ENCODE measurements around the gene BTLA.
"Not testable (repeated sequence)": the region's sequence is repeated elsewhere in the genome, so short reads cannot be mapped to it uniquely, and the experiment has no call there.

BTLA gene, protein sequence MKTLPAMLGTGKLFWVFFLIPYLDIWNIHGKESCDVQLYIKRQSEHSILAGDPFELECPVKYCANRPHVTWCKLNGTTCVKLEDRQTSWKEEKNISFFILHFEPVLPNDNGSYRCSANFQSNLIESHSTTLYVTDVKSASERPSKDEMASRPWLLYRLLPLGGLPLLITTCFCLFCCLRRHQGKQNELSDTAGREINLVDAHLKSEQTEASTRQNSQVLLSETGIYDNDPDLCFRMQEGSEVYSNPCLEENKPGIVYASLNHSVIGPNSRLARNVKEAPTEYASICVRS

DNA sequence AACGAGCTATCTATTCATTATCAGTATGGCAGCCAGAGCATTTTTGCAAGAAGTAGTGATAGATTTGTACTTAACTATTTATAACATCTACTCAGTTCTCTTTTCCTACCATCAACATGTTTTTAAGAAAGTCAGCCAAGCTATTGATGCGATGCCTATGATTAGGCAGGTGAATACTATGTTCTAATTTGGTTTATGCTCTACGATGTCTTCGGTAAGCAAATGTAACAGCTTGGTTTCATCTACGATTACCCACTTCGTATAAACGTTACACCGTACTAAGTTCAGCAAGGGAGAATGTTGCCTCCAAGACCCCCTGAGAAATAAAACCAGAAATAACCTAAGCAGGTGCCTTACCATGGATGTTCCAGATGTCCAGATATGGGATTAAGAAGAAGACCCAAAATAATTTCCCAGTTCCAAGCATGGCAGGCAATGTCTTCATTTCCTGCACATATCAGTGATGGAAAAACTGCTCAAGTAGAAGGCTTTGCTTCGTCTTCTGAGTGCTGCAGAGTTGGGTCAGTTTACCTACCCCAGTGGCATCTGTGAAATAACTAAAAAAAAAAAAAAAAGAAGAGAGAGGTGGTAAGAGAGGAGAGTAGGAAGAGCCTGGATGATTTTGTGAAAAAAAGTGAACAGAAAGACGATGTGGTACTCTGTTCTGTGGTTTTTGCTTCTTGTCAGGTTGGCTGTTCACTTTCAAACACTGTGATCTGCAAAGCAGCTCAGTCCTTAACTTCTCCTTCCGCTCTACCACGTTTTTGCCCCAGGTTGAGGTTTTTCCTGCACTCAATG, at the start of gene BTLA:
BTLA (minus strand) TSS at position 559 of the 798 bp plus-strand sequence; CDS start at position 445, 114 bp downstream.
- DNase-seq, result no peak

DNA sequence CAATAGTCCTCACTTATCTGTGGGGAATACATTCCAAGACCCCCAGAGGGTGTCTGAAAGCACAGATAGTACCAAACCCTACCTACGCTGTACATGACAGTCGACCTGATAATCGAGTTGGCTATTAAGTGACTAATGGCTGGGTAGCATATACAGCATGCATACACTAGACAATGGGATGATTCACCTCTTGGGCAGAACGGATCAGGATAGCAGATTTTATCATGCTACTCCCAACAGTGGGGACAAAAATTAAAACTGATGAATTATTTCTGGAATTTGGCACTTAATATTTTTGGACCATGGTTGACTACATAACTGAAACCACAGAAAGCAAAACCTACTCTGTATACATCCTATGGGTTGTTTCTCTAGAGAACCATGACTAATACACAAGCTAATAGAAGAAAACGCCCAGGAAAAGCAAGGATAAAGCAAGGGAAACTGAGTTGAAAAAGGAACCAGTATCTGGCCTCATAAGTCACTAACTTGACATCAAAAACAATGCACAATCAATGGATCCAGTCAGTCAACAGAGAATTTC, 47.0 kb upstream of the BTLA start:
- no peak for DNase-seq

DNA sequence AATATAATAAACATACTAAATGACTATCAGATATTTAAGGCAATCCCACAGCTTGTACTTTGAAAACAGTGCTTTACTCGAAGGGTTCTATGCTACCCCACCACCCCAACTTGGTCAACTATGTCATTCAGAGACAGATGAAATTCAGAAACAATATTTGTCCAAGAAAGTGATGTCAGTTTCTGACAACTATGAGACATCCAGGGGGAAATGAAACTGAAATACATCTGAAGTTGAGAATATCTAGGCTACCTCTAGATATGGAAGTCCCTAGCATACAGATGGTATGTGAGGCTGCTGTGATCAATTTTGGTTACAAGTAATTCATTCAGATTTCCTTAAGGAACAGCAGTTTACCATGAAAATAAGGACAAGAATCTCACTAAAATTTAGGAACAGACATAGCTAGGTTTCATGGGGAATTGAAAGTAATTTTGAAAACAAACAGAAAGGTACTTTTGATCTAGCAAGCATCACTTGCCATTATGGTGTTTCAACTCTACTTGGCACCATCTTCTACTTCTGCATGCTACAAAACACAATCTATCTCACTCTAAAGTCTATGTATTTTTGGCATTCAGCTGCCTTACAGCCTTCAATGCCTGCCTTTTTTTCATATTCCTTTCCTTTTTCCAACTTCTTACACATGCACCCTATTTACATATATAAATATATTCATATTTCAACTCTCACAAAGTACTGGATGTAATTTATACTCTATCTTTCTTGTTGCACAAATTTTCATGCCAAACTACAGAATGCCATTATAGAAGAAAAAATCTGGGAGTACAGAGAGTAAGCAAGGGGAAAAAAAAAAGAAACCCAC, 40.8 kb upstream of the BTLA start:
- no peak for DNase-seq

DNA sequence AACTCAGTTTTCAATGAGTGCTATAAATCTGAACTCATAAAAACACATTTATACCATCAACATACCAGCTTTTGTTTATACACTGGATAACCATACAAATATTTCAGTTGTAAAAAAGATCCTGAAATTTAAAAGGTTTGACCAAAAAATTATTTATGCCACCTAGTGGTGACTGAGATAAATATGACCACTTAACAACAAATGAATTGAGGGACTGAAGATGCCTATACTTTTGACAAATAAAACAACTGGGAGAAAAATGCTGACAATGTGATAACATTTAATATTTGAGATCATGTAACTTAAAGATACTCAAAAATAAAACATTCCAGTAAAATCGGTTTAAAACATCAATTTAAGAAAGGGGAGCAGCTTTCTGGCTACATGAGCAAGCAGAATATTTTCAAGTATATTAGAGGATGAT, 32.1 kb upstream of the BTLA start:
- DNase-seq, result peak; percentile 17

DNA sequence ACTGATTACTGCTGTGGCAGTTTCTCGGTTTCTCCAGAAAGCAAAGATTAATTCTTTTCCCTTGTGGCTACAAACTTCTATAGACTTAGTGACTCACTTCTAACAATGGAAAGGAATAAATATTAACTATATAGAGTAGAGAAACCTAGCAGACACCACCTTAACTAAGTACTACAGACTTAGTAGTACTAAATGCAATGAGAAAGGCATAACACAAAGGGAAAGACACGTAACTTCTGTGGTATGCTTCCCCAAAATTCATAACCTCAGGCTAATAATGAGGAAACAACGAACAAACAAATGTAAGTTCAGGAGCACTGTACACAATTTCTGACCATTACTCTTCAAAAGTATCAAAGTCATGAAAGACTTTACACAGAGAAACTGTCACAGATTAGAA, 31.3 kb upstream of the BTLA start:
- DNase-seq, result no peak

DNA sequence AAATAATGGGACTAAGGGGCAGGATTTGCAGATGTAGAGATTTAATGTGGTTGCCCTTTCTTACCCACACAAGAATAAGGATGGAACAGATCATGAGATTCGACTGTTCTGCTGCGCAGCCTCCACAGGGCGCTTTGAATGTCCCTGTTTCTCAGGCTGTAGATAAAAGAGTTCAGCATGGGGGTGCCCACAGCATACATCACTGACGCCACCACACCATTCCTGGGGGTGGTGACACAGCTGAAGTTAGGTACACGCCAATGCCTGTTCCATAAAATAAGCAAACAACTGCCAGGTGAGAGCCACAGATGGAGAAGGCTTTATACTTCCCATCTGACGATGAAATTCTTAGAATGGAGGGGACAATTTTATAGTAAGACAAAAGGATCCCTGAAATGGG, 24.9 kb upstream of the BTLA start:
- DNase-seq, result not testable (repeated sequence)

DNA sequence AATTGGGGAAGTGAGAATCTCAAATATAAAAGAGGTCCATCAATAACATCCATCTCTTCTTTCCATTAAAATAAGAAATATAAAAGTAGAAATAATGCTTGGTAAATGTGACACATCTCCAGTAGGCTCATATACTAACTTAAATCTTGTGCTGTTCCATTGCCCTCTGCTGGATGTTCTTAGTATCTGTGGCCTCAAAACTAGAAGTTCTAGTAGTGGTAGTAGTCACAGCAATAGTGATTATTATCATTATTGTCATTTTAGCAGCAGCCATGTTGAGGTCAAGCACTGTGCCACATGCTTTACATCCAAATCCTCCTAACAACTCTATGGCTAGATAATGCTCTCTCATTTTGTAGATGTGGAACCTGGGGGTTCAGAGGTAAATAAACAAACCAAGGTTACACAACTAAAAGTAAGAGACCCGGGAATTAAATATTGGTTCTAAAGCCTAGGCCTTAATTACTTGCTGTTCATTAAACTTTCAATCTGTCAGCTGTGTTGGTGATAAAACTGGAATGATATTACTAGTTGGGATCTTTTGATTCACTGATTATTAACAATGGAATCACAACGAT, 20.2 kb upstream of the BTLA start:
- DNase-seq, result peak; percentile 44

DNA sequence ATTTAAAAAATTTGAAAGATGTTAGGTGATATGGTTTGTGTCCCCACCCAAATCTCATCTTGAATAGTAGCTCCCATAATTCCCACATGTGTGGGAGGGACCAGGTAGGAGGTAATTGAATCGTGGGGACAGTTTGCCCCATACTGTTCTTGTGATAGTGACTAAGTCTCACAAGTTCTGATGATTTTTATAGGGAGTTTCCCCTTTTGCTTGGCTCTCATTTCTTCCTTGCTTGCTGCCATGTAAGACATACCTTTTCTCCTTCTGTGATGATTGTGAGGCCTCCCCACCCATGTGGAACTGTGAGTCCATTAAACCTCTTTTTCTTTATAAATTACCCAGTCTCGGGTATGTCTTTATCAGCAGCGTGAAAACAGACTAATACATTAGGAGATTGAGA, 19.7 kb upstream of the BTLA start:
- DNase-seq, result not testable (repeated sequence)

DNA sequence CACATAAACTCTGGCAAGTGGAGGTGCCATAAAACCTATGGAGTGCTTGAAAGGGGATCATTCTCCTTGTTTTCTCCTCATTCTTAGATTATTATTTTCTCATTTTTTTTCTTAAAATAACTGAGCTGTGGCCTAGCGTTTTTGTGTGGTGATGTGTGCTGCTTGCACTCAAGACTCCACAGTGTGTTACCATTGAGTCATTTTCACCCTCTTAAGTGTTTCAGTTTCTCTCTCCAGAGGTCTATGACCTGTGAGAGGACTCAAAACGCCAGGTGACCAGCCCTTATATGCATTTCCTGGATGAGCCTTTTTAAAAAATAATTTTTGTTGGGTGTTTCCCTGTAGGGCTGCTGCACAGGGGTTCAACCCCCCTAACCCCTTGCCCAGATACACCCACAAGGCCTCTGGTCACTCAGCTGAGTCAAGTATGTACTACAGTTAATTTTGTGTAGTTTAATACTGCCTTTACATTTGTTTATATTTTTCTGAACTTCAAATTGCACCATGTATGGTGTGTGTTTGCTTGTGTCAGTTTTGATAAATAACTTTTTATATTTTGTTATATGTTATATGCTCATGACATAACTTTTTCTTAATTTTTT, 15.4 kb upstream of the BTLA start:
- no peak for DNase-seq

DNA sequence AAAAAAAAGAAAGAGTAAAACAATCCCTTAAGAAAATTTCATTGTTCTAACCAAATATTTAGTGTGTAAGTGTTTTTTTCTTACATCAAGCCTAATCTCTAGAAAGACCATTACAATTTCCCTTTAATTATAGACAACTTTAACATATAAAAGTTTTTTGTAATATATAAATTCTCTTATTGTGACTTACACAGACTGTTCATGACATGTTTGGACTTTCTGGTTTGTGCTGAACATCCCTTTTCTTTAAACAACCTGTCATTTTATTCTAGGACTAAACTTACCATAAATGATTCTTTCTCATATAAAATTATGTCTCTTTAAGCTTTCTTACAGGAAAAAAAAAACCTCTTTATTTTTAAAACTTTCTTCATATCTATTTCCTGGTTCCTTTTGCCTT, 13.0 kb upstream of the BTLA start:
- DNase-seq, result no peak

DNA sequence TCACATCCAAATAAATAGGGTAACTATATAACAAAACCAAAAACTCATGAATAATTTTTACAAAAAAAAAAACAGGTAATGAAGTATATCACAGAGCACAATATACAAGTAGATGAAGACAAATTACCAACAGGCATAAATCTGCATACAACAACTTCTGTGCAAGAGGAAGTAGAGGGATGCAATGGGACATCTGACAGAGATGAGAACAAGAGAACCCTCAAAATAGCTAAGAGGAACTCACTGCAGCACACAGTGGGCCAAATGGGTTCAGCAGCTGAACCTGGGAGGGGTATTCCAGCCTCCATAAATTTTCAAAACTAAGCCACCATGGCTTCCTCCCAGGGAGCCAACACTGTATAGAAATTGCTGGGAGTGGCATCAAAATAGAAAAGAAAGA, 9.6 kb upstream of the BTLA start:
- DNase-seq, result no peak

DNA sequence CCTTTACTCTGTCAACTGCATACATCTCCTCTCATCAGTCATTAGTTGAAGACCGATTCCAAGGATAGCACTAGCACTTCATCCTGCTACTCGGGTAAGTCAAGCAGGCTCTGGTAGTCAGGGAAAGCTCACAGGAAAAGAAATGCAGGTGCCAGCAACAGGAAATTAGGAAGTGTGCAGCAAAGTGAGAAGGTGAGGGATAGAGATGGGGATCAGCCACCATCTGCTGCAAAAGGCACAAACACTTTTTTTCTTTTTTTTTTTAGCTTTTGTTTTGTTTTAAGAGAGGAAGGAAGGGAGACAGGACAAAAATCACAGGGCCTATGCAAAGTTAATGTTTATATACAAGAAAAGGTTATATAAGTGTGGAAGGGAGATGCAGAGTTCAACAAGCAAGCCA, 9.0 kb upstream of the BTLA start:
- DNase-seq, result no peak

DNA sequence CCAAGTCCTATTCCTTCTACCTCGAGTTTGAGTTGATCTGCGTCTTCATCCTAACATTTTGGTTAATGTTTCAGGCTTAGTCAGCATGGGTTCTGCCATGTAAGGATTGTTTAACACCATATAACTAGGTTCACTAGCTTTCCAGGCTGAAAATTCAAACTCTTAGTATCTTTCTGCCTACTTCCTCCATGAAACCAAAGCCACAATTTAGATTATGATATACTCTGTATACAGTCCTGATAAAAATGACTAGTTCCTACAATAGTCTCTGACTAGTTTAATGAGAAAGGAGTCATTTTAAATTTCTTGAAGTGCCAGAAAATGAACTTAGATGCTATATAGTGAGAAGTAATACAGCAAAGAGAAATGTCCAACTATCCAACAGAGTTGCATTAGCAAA, 6.6 kb upstream of the BTLA start:
- no peak for DNase-seq

DNA sequence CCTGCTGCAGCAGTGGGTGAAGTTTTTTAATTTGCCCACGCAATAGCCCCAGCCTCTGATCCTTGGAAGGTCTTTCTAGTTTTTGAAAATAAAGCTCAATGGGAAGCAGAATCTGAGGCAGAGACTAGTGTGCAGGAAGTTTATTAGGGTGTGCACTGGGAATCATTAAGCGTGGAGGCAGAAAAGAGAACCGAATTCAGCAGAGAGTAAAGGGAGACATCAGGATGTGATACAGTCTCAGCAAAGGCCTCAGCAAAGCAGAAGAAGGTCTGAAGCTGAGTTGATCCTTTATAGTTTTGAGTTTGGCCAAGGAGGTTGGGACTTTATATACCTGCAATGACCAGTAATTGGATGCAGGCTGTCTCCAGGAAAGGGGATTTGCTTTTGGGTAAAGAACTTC, 4.9 kb upstream of the BTLA start:
- no peak for DNase-seq

DNA sequence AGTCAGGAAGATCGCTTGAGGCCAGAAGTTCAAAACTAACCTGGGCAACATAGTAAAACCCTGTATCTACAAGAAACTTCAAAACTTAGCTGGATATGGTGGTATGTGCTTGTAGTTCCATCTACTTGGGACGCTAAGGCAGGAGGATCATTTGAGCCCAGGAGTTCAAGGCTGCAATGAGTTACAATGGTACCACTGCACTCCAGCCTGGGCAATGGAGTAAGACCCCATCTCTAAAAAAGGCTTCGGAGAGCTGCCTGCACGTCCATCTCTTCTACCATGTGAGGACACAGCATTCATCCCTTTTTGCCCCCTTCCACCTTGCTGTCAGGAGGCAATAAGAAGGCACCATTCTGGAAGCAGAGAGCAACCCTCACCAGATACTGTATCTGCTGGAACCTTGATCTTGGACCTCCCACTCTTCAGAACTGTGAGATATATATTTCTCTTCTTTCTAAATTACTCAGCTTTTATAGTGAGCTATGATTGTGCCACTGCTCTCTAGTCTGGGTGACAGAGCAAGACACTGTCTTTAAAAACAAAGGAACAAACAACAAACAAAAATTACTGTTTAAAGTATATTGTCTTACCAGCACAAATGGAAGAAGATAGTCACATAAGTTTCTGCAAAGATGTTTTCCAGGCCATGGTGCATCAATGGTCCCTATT, 4.2 kb upstream of the BTLA start:
- DNase-seq, result no peak

DNA sequence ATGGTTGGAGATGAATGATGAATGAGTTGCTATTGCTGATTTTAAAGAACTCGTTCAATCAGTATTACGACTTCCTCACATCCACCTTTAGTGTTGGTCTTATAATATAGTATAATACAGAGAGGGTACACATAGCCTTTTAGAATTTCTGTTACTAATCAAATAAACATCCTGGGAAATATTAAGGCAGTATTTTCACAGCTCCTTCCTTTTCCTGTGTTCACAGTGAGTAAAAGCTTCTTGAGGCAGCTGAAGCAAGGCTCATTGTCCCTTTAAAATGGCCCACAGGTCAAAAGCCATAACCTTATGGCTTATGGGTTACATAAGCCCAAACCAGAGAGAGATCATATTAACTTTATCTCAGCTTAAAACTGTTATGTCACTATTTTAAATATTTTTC, 1.3 kb upstream of the BTLA start:
- no peak for DNase-seq

DNA sequence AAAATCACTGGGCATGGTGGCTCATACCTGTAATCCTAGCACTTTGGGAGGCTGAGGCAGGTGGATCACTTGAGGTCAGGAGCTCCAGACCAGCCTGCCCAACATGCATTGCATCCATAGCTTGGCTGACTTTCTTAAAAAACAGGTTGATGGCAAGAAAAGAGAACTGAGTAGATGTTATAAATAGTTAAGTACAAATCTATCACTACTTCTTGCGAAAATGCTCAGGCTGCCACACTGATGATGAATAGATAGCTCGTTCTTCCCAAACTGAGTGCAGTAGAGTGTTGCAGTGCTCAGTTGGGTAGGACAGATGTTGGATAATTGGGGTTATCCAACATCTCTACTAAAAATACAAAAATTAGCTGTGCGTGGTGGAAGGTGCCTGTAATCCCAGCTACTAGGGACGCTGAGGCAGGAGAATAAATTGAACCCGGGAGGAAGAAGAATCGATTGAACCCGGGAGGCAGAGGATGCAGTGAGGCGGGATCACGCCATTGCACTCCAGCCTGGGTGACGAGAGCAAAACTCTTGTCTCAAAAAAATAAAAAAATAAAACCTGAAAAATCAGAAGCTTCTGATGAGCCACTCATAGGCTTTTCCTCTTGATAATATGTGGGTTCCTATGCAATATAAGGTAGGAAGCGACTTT, 1.2 kb downstream of the BTLA start:
- DNase-seq, result no peak

DNA sequence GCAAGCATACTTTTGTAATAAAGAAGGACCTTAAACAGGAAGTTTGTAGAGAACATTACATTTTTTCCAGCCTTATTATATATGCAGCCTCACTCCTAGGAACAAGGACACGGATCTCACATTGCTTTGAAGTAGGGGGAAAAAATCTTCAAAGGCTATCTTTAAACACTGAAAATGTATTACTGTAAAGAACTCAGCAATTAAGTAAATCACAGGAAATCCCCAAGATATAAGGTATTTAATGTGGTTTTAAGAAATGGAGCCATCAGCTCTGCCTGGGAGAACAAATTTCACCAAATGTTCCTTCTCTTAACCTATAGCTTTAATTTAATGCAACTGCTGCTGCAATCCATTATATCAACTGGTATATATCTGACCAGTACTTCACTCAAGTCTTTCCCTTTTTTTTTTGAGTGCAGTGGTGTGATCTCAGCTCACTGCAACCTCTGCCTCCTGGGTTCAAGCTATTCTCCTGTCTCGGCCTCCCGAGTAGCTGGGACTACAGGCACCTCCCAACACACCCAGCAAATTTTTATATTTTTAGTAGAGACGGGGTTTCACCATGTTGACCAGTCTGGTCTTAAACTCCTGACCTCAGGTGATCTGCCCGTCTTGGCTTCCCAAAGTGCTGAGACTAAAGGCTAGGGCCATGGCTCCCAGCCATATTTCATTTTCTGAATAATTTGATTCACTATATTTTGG, 2.8 kb downstream of the BTLA start:
- DNase-seq, result no peak

DNA sequence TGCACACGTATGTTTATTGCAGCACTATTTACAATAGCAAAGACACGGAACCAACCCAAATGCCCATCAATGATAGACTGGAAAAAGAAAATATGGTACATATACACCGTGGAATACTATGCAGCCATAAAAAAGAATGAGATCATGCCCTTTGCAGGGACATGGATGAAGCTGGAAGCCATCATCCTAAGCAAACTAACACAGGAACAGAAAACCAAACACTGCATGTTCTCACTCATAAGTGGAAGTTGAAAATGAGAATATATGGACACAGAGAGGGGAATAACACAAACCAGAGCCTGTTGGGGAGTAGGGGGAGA, 4.9 kb downstream of the BTLA start:
- not testable (repeated sequence) for DNase-seq

DNA sequence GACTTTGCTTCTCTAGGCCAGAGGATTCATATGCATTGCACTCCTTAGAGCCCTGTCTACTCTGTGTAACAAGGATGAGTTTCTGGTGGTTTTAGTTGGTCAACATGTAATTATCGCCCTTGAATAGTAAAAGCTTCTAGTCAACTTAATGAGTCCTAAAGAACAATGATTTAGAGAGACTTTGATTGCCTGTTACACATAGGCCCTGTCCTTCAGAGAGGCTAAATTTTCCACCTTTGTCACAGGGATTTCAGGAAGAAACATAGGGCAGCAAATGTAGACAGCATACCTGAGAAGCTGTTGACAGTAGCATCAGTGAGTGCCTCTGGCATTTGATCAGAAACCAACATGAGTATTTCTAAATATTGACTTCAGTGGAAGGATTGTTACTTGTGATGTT, 7.1 kb downstream of the BTLA start:
- no peak for DNase-seq

DNA sequence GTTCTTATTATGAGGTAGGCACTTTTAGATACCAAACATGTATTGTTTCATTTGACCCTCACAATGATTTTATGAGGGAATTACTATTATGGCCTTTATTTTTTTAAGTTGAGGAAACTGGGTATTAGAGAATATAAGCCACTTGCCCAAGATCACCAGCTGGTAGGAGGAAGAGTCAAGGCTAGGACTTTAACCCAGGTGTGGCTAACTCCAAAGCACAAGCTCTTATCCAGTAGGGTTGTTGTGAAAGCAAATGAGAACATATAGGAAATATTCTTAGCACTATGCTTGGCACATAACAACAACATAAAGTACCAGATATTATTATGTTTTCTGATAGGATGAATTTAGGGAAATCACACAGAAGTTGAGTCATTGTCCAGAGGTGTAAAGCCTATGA, 7.9 kb downstream of the BTLA start:
- DNase-seq, result no peak
